Endothelial cell of umbilical vein (primary cell): ENCODE results near the gene PRM3. TPM values are rescaled to one million over a fixed set of nuclear protein-coding genes. Genes with fewer than 3 reads are reported as not detected.

Source experiments
- BruUV-seq: library from RNA; stranded (reverse); fragments of 400-500 nt; replicated peaks from 2 replicates; lab custom pipeline; 2021; lab: Mats Ljungman, UMichigan
- CTCF ChIA-PET: fragments of 300-600, 350-600 bp; sonication (Branson Sonifier 250); formaldehyde crosslinking; loops from one replicate; lab custom pipeline; 2021; ENCODE audit warnings: antibody characterized with exemption, inconsistent platforms; lab: Charles Lee
- POLR2A ChIA-PET: fragments of 300-600, 350-600 bp; sonication (Branson Sonifier 250); formaldehyde crosslinking; loops from one replicate; lab custom pipeline; 2021; ENCODE audit warnings: antibody characterized with exemption, inconsistent platforms; lab: Charles Lee
- DNase-seq: peaks from one replicate; pipeline ENCODE4 v3.0.0-alpha.2; 2011; ENCODE audit warnings: low read depth, low spot score
- FAIRE-seq: peaks from 2 replicates; lab custom pipeline; 2011; peaks lifted over from hg19 to GRCh38; lab: Jason Lieb, UNC
- H2AFZ ChIP-seq: 2 replicates; pipeline ENCODE4 v1.6.0; 2012; ENCODE audit warnings: low read depth, low read length, control low read depth, inconsistent platforms
- H3K27ac ChIP-seq: 2 replicates; pipeline ENCODE4 v1.5.1; 2011; ENCODE audit warnings: low read depth, mild to moderate bottlenecking, control low read depth, low read length, moderate library complexity; ENCODE audit not compliant: insufficient read depth
- H3K27me3 ChIP-seq, 2 experiments: 2 replicates each; pipeline versions ENCODE4 v1.6.0 to v1.6.1; 2011; ENCODE audit warnings: low read length in 2 of 2, mixed read lengths in 1 of 2; ENCODE audit not compliant: control insufficient read depth in 2 of 2, insufficient read depth in 2 of 2
- H3K36me3 ChIP-seq, 2 experiments: 2 replicates in 1 of 2; 3 replicates in 1 of 2; pipeline ENCODE4 v1.5.1; 2011; ENCODE audit warnings: low read length in 2 of 2, mild to moderate bottlenecking in 1 of 2, moderate library complexity in 1 of 2; ENCODE audit not compliant: control insufficient read depth in 2 of 2, insufficient read depth in 2 of 2; ENCODE audit errors: extremely low read depth in 1 of 2
- H3K4me1 ChIP-seq: 3 replicates; pipeline ENCODE4 v1.5.1; 2011; ENCODE audit warnings: mild to moderate bottlenecking, low read length; ENCODE audit not compliant: control insufficient read depth, insufficient read depth; ENCODE audit errors: extremely low read depth
- H3K4me2 ChIP-seq: 2 replicates; pipeline ENCODE4 v1.6.1; 2011; ENCODE audit warnings: low read length, control low read depth, mixed read lengths; ENCODE audit not compliant: insufficient read depth
- H3K4me3 ChIP-seq, 3 experiments: fragments of 200-600 bp in 1 of 3; sonication (generic), shearing (Covaris generic) in 1 of 3; replicated peaks in 1 of 3; 2 replicates each; pipeline ENCODE4 v1.5.1; 2011 to 2016; ENCODE audit warnings: control low read depth in 3 of 3, low read length in 3 of 3, mild to moderate bottlenecking in 2 of 3, inconsistent platforms in 1 of 3, low read depth in 1 of 3, moderate library complexity in 1 of 3; ENCODE audit not compliant: insufficient read depth in 1 of 3
- H3K79me2 ChIP-seq: 2 replicates; pipeline ENCODE4 v1.6.0; 2012; ENCODE audit warnings: low read length, inconsistent platforms; ENCODE audit not compliant: control insufficient read depth, insufficient read depth
- H3K9ac ChIP-seq: replicated peaks from 2 replicates; pipeline ENCODE3; 2011; ENCODE audit warnings: low read length, control low read depth; ENCODE audit not compliant: insufficient read depth; ENCODE audit errors: extremely low read depth
- H3K9me1 ChIP-seq: replicated peaks from 3 replicates; pipeline ENCODE4 v1.6.0; 2011; ENCODE audit warnings: mild to moderate bottlenecking, low read length; ENCODE audit not compliant: control insufficient read depth, insufficient read depth; ENCODE audit errors: extremely low read depth
- H3K9me3 ChIP-seq: replicated peaks from 2 replicates; pipeline ENCODE4 v1.5.1; 2012; ENCODE audit warnings: low read length, inconsistent platforms; ENCODE audit not compliant: control insufficient read depth, insufficient read depth
- H4K20me1 ChIP-seq: replicated peaks from 2 replicates; pipeline ENCODE3; 2011; ENCODE audit warnings: mild to moderate bottlenecking, low read length; ENCODE audit not compliant: control insufficient read depth, insufficient read depth; ENCODE audit errors: extremely low read depth
- EZH2 ChIP-seq: IDR thresholded peaks from 2 replicates; pipeline ENCODE4 v1.6.1; 2012; ENCODE audit warnings: borderline replicate concordance, low read depth, mild to moderate bottlenecking, moderate library complexity, low read length, inconsistent platforms; ENCODE audit not compliant: severe bottlenecking
- FOS ChIP-seq: IDR thresholded peaks from 2 replicates; pipeline ENCODE4 v1.6.1; 2011; ENCODE audit warnings: mild to moderate bottlenecking, low read length, moderate library complexity, borderline replicate concordance; ENCODE audit not compliant: insufficient read depth
- GATA2 ChIP-seq: IDR thresholded peaks from 2 replicates; pipeline ENCODE4 v1.7.0; 2011; ENCODE audit warnings: low read depth, mild to moderate bottlenecking, moderate library complexity, mixed read lengths, low read length; ENCODE audit not compliant: insufficient read length, insufficient read depth
- JUN ChIP-seq: IDR thresholded peaks from 2 replicates; pipeline ENCODE4 v1.6.1; 2011; ENCODE audit warnings: borderline replicate concordance, low read depth; ENCODE audit not compliant: insufficient read length, insufficient read depth
- MYC ChIP-seq: IDR thresholded peaks from one replicate; pipeline ENCODE4 v1.6.1; 2011; ENCODE audit warnings: mild to moderate bottlenecking, low read depth, low read length
- POLR2A ChIP-seq: IDR thresholded peaks from 2 replicates; pipeline ENCODE4 v1.6.1; 2012; ENCODE audit warnings: low read depth, mild to moderate bottlenecking, control low read depth, low read length
- POLR2AphosphoS5 ChIP-seq: IDR thresholded peaks from 2 replicates; pipeline ENCODE4 v1.6.1; 2012; ENCODE audit warnings: low read depth, mild to moderate bottlenecking, control low read depth, low read length, moderate library complexity; ENCODE audit not compliant: insufficient read depth
- dilution Hi-C: fragments of 300-500 bp; cut with MboI; formaldehyde crosslinking; loops from one replicate; pipeline ENCODE4 v1.15.0; 2019; ENCODE audit warnings: low sequenced_read_pairs; ENCODE audit not compliant: extremely low pct_ligation_motif_present
- intact Hi-C: fragments of 100-400 bp; cut with micrococcal nuclease; formaldehyde crosslinking; loops from one replicate; pipeline ENCODE4 v1.10.0; 2022
- polyA plus RNA-seq, 4 experiments: library from polyadenylated mRNA; depleted of rRNA in 3 of 4; stranded (reverse) in 3 of 4; unstranded in 1 of 4; fragments of >200 nt; gene quantifications; 2 replicates each; pipeline versions ENCODE4 v1.2.1 to v1.2.3, GENCODE V29; 2011 to 2012; ENCODE audit warnings: missing spikeins in 1 of 4
- total RNA-seq: library from RNA; stranded (reverse); gene quantifications from 2 replicates; pipeline ENCODE4 v1.2.3, GENCODE V29; 2021
- TF ChIP-seq, protein P1 (sequence below), 2 donors: IDR thresholded peaks; 1 replicate in 1 of 2; 2 replicates in 1 of 2; pipeline ENCODE4 v1.5.1; 2011; ENCODE audit warnings: low read length in 2 of 2, mild to moderate bottlenecking in 2 of 2, moderate library complexity in 2 of 2, control low read depth in 1 of 2, inconsistent platforms in 1 of 2, low read depth in 1 of 2; ENCODE audit not compliant: insufficient read depth in 1 of 2; ENCODE audit errors: extremely low read depth in 1 of 2
- TF ChIP-seq, protein P2 (sequence below): IDR thresholded peaks from 2 replicates; pipeline ENCODE4 v1.6.1; 2011; ENCODE audit not compliant: insufficient read depth, insufficient read length

Gene PRM3
- total and polyA plus RNA-seq, 2 donors (not counting 3 experiments of a cell fraction or from before 2014, with no cell fraction given), result not detected

DNA sequence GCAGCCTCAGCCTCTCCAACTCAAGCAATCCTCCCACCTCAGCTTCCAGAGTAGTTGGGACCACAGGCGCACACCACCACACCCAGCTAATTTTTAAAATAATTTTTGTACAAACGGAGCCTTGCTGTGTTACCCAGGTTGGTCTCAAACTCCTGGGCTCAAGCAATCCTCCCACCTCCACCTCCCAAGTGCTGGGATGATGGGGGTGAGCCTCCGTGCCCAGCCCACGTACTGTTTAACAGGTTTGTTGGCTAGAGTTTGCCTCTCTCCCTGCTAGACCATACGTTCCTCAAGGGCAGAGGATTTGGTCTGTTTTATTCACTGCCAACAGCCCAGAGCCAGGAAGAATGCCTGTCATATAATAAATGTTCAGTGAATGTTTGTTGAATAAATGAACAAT lies 44.0 kb downstream of the PRM3 start:
- TF ChIP-seq, protein P1, sequence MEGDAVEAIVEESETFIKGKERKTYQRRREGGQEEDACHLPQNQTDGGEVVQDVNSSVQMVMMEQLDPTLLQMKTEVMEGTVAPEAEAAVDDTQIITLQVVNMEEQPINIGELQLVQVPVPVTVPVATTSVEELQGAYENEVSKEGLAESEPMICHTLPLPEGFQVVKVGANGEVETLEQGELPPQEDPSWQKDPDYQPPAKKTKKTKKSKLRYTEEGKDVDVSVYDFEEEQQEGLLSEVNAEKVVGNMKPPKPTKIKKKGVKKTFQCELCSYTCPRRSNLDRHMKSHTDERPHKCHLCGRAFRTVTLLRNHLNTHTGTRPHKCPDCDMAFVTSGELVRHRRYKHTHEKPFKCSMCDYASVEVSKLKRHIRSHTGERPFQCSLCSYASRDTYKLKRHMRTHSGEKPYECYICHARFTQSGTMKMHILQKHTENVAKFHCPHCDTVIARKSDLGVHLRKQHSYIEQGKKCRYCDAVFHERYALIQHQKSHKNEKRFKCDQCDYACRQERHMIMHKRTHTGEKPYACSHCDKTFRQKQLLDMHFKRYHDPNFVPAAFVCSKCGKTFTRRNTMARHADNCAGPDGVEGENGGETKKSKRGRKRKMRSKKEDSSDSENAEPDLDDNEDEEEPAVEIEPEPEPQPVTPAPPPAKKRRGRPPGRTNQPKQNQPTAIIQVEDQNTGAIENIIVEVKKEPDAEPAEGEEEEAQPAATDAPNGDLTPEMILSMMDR (IDR thresholded peaks at IDR 0.05; ENCODE audit: extremely low read depth in 1 of 2, insufficient read depth in 1 of 2, low read depth in 1 of 2, low read length in 2 of 2), result no peak
- no peak for TF ChIP-seq JUN
- no peak for TF ChIP-seq EZH2
- TF ChIP-seq MYC, result no peak
- no peak for TF ChIP-seq FOS
- no peak for TF ChIP-seq GATA2
- no peak for TF ChIP-seq POLR2A
- TF ChIP-seq, protein P2, sequence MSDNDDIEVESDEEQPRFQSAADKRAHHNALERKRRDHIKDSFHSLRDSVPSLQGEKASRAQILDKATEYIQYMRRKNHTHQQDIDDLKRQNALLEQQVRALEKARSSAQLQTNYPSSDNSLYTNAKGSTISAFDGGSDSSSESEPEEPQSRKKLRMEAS, result no peak
- TF ChIP-seq POLR2AphosphoS5, result no peak

More for the DNA sequence above, 44.0 kb downstream of the PRM3 start:
- dilution Hi-C loops (no loop called here), intact Hi-C loops (no loop called here)
- H3K4me3 ChIP-seq, result no peak overlapping the region
- H4K20me1 ChIP-seq, result no peaks in the 10 kb centered on the region
- H3K4me2 ChIP-seq, result no peak overlapping the region
- H3K27ac ChIP-seq, result no peak overlapping the region
- no TSS peak for BruUV-seq
- DNase-seq, result no peak
- CTCF ChIA-PET, result interaction anchor here (1.5 kb wide), 1 partner anchor 26 kb away, joined by 5 read pairs; the partner anchor contains the start of gene SOCS1
- POLR2A ChIA-PET, result no interaction called here
- H3K79me2 ChIP-seq, result no peaks in the 10 kb centered on the region
- FAIRE-seq, result no peak
- no peaks in the 10 kb centered on the region for H3K27me3 ChIP-seq
- H3K36me3 ChIP-seq, result no peaks in the 10 kb centered on the region
- H3K4me1 ChIP-seq, result no peaks in the 10 kb centered on the region
- no peak overlapping the region for H2AFZ ChIP-seq
- H3K9ac ChIP-seq, result no peak overlapping the region
- H3K9me1 ChIP-seq, result no peaks in the 10 kb centered on the region
- no peaks in the 10 kb centered on the region for H3K9me3 ChIP-seq
